ENCODE results near the gene TSEN54.
A peak's percentile ranks its signal among the peaks of the same experiment; 100 is the strongest.

TSEN54 gene

GRCh38 chr17:75512926-75513640 lies 3.2 kb upstream of the TSEN54 start:
- TF ChIP-seq EP300 (IDR thresholded peaks at IDR 0.05; ENCODE audit: borderline replicate concordance) (no peak), NFIC (IDR thresholded peaks at IDR 0.05) (no peak), TAF1 (IDR thresholded peaks at IDR 0.05; ENCODE audit: low read depth) (no peak), USF1 (IDR thresholded peaks at IDR 0.05) (no peak)

DNA sequence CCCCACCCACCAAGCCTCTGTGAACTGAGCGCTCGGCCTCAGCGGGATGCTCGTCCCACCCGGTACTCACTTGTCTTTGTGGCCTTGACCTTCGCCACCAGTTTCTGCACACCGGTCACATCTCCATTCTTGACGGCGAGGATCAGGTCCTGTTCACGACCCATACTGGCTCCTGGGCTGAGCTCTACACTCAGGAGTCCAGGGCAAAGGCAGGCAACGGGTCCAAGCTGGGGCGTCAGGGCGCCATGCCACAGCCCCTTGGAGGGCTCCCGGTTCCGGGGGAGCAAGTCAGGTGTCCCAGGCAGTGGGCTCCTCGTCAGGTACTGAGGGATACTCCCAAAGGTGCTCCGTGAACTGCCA lies 2.7 kb upstream of the TSEN54 start:
- TF ChIP-seq CEBPB (IDR thresholded peaks at IDR 0.05): no peak
- TF ChIP-seq TAF1 (IDR thresholded peaks at IDR 0.05; ENCODE audit: low read depth): 0 out of 2 replicates have a peak, but pooled peaks have one; percentile 30

- TF ChIP-seq TCF12 (IDR thresholded peaks at IDR 0.05; ENCODE audit: low read depth): peak; percentile 34; the same call in 1 of the 2 replicates
- 0 out of 2 replicates have a peak, but pooled peaks have one; percentile 31 for TF ChIP-seq NFIC (IDR thresholded peaks at IDR 0.05)
- no peak for TF ChIP-seq CEBPB (IDR thresholded peaks at IDR 0.05)
- no peak for TF ChIP-seq CREB1 (IDR thresholded peaks at IDR 0.05; ENCODE audit: low read depth)
Observed at GRCh38 chr17:75514299-75514918, 1.9 kb upstream of the TSEN54 start.

DNA sequence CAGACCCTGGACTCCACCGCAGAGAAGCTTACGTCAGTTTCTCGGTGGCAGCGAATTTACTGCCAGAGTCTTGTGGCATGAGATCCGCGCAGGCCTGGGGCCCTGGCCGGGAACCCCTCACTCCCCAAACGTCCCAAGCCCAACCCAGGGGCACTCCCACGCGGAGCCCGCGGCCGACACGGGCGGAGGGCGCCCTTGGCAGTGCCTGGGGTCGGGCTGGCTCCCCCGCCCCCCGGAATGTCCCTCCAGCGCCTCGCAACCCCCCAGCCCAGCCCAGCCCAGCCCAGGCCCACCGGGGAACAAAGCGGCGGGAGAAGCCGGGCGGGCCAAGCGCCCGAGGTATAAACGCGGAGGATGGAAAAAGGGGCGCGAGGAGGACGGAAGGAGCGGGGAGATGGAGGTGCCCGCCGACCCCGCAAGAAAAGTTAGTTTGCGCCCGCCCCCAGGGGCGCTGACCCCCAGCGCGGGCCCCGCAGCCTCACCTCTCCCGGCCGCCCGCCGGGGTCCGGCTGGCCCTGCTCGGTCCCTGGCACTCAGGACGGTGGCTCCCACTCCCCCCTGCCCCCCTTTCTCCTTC lies 1.3 kb upstream of the TSEN54 start:
- TF ChIP-seq REST (IDR thresholded peaks at IDR 0.05; ENCODE audit: low read depth): no peak
- peak; percentile 66 for TF ChIP-seq TAF1 (IDR thresholded peaks at IDR 0.05; ENCODE audit: low read depth)
- TF ChIP-seq YY1 (IDR thresholded peaks at IDR 0.05; ENCODE audit: low read depth): peak; percentile 12; the same call in 1 of the 2 replicates

DNA sequence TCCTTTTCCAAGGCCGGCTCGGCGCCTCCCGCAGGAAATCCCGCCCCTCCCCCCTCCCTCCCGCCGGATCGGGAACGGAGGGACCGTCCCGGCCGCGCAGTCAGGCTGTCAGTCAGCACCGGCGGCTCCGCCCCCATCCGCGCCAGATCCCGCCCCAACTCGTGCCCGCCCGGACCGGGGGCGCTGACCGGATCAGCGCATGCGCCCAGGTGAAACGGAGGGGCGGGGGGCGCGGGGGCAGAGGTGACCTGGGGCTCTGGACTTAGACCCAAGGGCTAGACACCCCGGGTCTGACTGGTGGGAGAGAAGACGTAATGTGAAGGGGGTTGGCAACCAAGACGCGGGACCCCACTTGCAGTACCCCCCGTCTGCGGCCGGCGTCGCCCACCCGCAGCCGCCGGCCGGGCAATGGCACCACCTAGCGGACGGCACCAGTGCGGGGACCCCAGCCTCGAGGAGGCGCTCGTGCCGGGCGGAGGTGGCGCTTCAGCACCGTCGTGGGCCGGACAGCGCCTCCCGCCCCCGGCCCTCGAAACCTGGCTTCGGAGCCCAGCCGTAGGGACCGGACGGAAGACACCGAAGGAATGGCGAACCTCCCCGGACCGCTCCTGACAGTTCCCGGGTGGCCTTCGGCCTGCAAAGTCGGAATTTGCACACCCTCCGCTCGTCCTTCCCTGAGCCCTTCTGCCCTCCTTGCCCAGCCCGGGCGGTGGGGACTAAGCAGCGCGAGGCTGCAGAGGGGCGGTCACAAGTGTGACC lies 653 bp upstream of the TSEN54 start, which contains the start of gene CASKIN2:
Gene CASKIN2 (minus strand): TSS at position 42 of the 759 bp plus-strand sequence. CDS start 1,733 bp downstream, outside the sequence.
- TF ChIP-seq CEBPB (IDR thresholded peaks at IDR 0.05) (no peak), TAF1 (IDR thresholded peaks at IDR 0.05; ENCODE audit: low read depth) (no peak; the same call in 1 of the 2 replicates), USF1 (IDR thresholded peaks at IDR 0.05) (no peak), ZBTB7A (IDR thresholded peaks at IDR 0.05; ENCODE audit: low read depth) (peak; percentile 100), RAD21 (IDR thresholded peaks at IDR 0.05; ENCODE audit: low read depth) (peak; percentile 85), FOXM1 (IDR thresholded peaks at IDR 0.05; ENCODE audit: borderline replicate concordance, low read depth) (no peak), TEAD4 (IDR thresholded peaks at IDR 0.05) (peak; percentile 35), MAX (IDR thresholded peaks at IDR 0.05) (peak; percentile 48), CREB1 (IDR thresholded peaks at IDR 0.05; ENCODE audit: low read depth) (no peak), YY1 (IDR thresholded peaks at IDR 0.05; ENCODE audit: low read depth) (peak; percentile 60), REST (IDR thresholded peaks at IDR 0.05; ENCODE audit: low read depth) (peak; percentile 98), NFIC (IDR thresholded peaks at IDR 0.05) (peak; percentile 29; the same call in 1 of the 2 replicates), TCF12 (IDR thresholded peaks at IDR 0.05; ENCODE audit: low read depth) (peak; percentile 35; the same call in 1 of the 2 replicates), EGR1 (IDR thresholded peaks at IDR 0.05) (peak; percentile 93), EP300 (IDR thresholded peaks at IDR 0.05; ENCODE audit: borderline replicate concordance) (no peak)

Measured in Ishikawa (cell line).